HCT116 (cell line): ENCODE data around the gene AS3MT. TPM values are rescaled to one million over a fixed set of nuclear protein-coding genes. Genes with fewer than 3 reads are reported as not detected.

Experiments
- ATAC-seq: fragments of 200-7000 bp; cut with Tn5 transposase; 2 replicates; pipeline ENCODE4 v1.9.1; 2020; ENCODE audit warnings: mild to moderate bottlenecking, moderate library complexity
- BruUV-seq: library from RNA; stranded (reverse); fragments of 400-500 nt; replicated peaks from 2 replicates; lab custom pipeline; 2021; lab: Mats Ljungman, UMichigan
- CTCF ChIA-PET: fragments of 300-600 bp; sonication (Branson Sonifier 250); formaldehyde crosslinking; loops from one replicate; lab custom pipeline; 2021; ENCODE audit warnings: antibody characterized with exemption; lab: Charles Lee
- POLR2A ChIA-PET: fragments of 300-600, 350-600 bp; sonication (Branson Sonifier 250); formaldehyde crosslinking; loops from one replicate; lab custom pipeline; 2021; ENCODE audit warnings: antibody characterized with exemption; lab: Charles Lee
- RAD21 ChIA-PET, 2 experiments: fragments of 300-600 bp; sonication (Branson Sonifier 250); formaldehyde crosslinking; loops; one replicate each; lab custom pipeline; 2023; ENCODE audit warnings: low total read pairs in 2 of 2; ENCODE audit not compliant: uncharacterized antibody in 2 of 2, unreplicated experiment in 2 of 2, low non-redundant PET in 1 of 2; lab: Charles Lee
- DNase-seq: peaks from one replicate; pipeline ENCODE4 v3.0.0-alpha.2; 2010; ENCODE audit warnings: low read depth, low spot score
- H2AFZ ChIP-seq: fragments of 200-600 bp; shearing (Covaris generic), sonication (generic); 2 replicates; pipeline ENCODE4 v1.6.1; 2017; ENCODE audit warnings: low read depth, mixed run types, mixed read lengths, antibody characterized with exemption, low read length; ENCODE audit not compliant: poor library complexity, severe bottlenecking
- H3K27ac ChIP-seq: 2 replicates; pipeline ENCODE4 v1.5.1; 2012; ENCODE audit warnings: low read depth, low read length
- H3K27me3 ChIP-seq: fragments of 200-600 bp; sonication (generic); 2 replicates; pipeline ENCODE4 v1.6.1; 2016; ENCODE audit warnings: mixed run types, low read length, mixed read lengths; ENCODE audit not compliant: insufficient read depth
- H3K36me3 ChIP-seq, 2 experiments: fragments of 200-500 bp in 1 of 2; fragments of 200-600 bp in 1 of 2; sonication (Bioruptor generic) in 1 of 2; sonication (generic) in 1 of 2; 2 replicates each; pipeline versions ENCODE4 v1.5.1 to v1.6.1; 2014 to 2016; ENCODE audit warnings: low read length in 2 of 2, inconsistent platforms in 1 of 2, mixed read lengths in 1 of 2, mixed run types in 1 of 2; ENCODE audit not compliant: insufficient read depth in 2 of 2, control insufficient read depth in 1 of 2
- H3K4me1 ChIP-seq, 2 experiments: fragments of 200-600 bp in 1 of 2; sonication (generic) in 1 of 2; 2 replicates each; pipeline versions ENCODE4 v1.5.1 to v1.6.1; 2012 to 2017; ENCODE audit warnings: low read length in 2 of 2, inconsistent platforms in 1 of 2, mild to moderate bottlenecking in 1 of 2, mixed read lengths in 1 of 2, mixed run types in 1 of 2, moderate library complexity in 1 of 2; ENCODE audit not compliant: insufficient read depth in 2 of 2, control insufficient read depth in 1 of 2
- H3K4me2 ChIP-seq: fragments of 200-600 bp; sonication (generic); 2 replicates; pipeline ENCODE4 v1.6.1; 2017; ENCODE audit warnings: mixed run types, low read length, mixed read lengths
- H3K4me3 ChIP-seq, 2 experiments: fragments of 200-600 bp in 1 of 2; sonication (generic) in 1 of 2; replicated peaks in 1 of 2; 2 replicates each; pipeline ENCODE4 v1.5.1; 2011 to 2016; ENCODE audit warnings: low read length in 2 of 2, control low read depth in 1 of 2, low read depth in 1 of 2, mild to moderate bottlenecking in 1 of 2, mixed read lengths in 1 of 2, mixed run types in 1 of 2
- H3K79me2 ChIP-seq: fragments of 200-600 bp; sonication (generic); 2 replicates; pipeline ENCODE4 v1.6.1; 2017; ENCODE audit warnings: mild to moderate bottlenecking, mixed run types, low read length, moderate library complexity, mixed read lengths; ENCODE audit not compliant: insufficient read depth
- H3K9ac ChIP-seq: fragments of 200-600 bp; sonication (generic); 2 replicates; pipeline ENCODE4 v1.6.1; 2016; ENCODE audit warnings: low read length, mixed read lengths
- H3K9me2 ChIP-seq: fragments of 200-600 bp; sonication (generic), shearing (Covaris generic); 2 replicates; pipeline ENCODE4 v1.6.1; 2017; ENCODE audit warnings: mixed run types, mild to moderate bottlenecking, moderate library complexity; ENCODE audit not compliant: insufficient read depth
- H3K9me3 ChIP-seq, 2 experiments: fragments of 200-500 bp in 1 of 2; fragments of 200-600 bp in 1 of 2; sonication (Bioruptor generic) in 1 of 2; sonication (generic) in 1 of 2; 2 replicates each; pipeline ENCODE4 v1.6.1; 2014 to 2017; ENCODE audit warnings: low read length in 2 of 2, mixed read lengths in 2 of 2, inconsistent platforms in 1 of 2, low read depth in 1 of 2, mild to moderate bottlenecking in 1 of 2, mixed run types in 1 of 2, moderate library complexity in 1 of 2; ENCODE audit not compliant: control insufficient read depth in 1 of 2, insufficient read depth in 1 of 2
- H4K20me1 ChIP-seq: fragments of 200-600 bp; sonication (generic), shearing (Covaris generic); 2 replicates; pipeline ENCODE4 v1.6.1; 2017; ENCODE audit warnings: mixed run types, mild to moderate bottlenecking, moderate library complexity; ENCODE audit not compliant: insufficient read depth
- CBX3 ChIP-seq: IDR thresholded peaks from 2 replicates; pipeline ENCODE4 v1.6.1; 2012; ENCODE audit warnings: low read depth
- FOSL1 ChIP-seq: IDR thresholded peaks from 2 replicates; pipeline ENCODE4 v1.6.1; 2012; ENCODE audit warnings: low read depth
- REST ChIP-seq: IDR thresholded peaks from 2 replicates; pipeline ENCODE4 v1.6.1; 2012; ENCODE audit warnings: low read depth
- ZFX ChIP-seq: fragments of 450-650 bp; IDR thresholded peaks from 2 replicates; pipeline ENCODE4 v1.6.1; 2017
- intact Hi-C: fragments of 100-400 bp; cut with micrococcal nuclease; formaldehyde crosslinking; loops from 2 replicates; pipeline ENCODE4 v1.10.0; 2022
- total RNA-seq: library from RNA; stranded (reverse); gene quantifications from one replicate; pipeline ENCODE4 v1.2.1, GENCODE V29; 2021; ENCODE audit not compliant: unreplicated experiment

Gene AS3MT
- total RNA-seq, 1 experiment from 2014 or later = 0.79 TPM

GRCh38 chr10:102822222-102822621, 47.0 kb upstream of the AS3MT start:
- H3K9me2 ChIP-seq = no peaks in the 10 kb centered on the region
- RAD21 ChIA-PET = no interaction called here

More at GRCh38 chr10:102822222-102822621, 47.0 kb upstream of the AS3MT start:
- no TSS peak for BruUV-seq
- CTCF ChIA-PET = no interaction called here
- no peak for ATAC-seq
- no peaks in the 10 kb centered on the region for H3K79me2 ChIP-seq
- DNase-seq = no peak
- H3K27me3 ChIP-seq = no peaks in the 10 kb centered on the region
- no peaks in the 10 kb centered on the region for H3K36me3 ChIP-seq
- no peaks in the 10 kb centered on the region for H4K20me1 ChIP-seq
- no peaks in the 10 kb centered on the region for H3K4me1 ChIP-seq
- no peak overlapping the region for H3K4me2 ChIP-seq
- no peak overlapping the region for H3K9ac ChIP-seq
- no peaks in the 10 kb centered on the region for H3K9me3 ChIP-seq
- no peak overlapping the region for H2AFZ ChIP-seq
- H3K27ac ChIP-seq = no peak overlapping the region
- TF ChIP-seq REST = no peak
- no peak for TF ChIP-seq ZFX
- no peak for TF ChIP-seq CBX3
- TF ChIP-seq FOSL1 = no peak
- TF ChIP-seq, all 23 proteins: peak for 0
- H3K4me3 ChIP-seq = no peak overlapping the region
- intact Hi-C loops = no loop called here
- POLR2A ChIA-PET = no interaction called here
